Sigmoid colon (tissue), 4 donors: ENCODE results near the gene ANKRD10.

Experiments
- CTCF ChIP-seq, 4 experiments: fragments of 450-650 bp in 3 of 4; fragments of 200-600 bp in 1 of 4; IDR thresholded peaks; one replicate each; pipeline ENCODE4 v1.5.1; 2016 to 2019; ENCODE audit warnings: antibody characterized with exemption in 4 of 4, mild to moderate bottlenecking in 3 of 4, moderate library complexity in 2 of 4
- EP300 ChIP-seq, 4 donors: sonication (generic); formaldehyde crosslinking; IDR thresholded peaks; one replicate each; pipeline ENCODE4 v1.6.1; 2017; ENCODE audit warnings: antibody characterized with exemption in 4 of 4
- POLR2A ChIP-seq, 2 donors: fragments of 450-650 bp; IDR thresholded peaks; one replicate each; pipeline ENCODE4 v1.6.1; 2016; ENCODE audit warnings: antibody characterized with exemption in 2 of 2, mild to moderate bottlenecking in 2 of 2, moderate library complexity in 2 of 2
- POLR2AphosphoS5 ChIP-seq, 4 donors: sonication (generic); formaldehyde crosslinking; IDR thresholded peaks; one replicate each; pipeline ENCODE4 v1.6.1; 2017; ENCODE audit warnings: antibody characterized with exemption in 4 of 4

GRCh38 chr13:110922506-110922905, 7.6 kb upstream of the ANKRD10 start:
- TF ChIP-seq CTCF (IDR thresholded peaks at IDR 0.05) (no peak), EP300 (IDR thresholded peaks at IDR 0.05) (no peak), POLR2AphosphoS5 (IDR thresholded peaks at IDR 0.05) (no peak), POLR2A (IDR thresholded peaks at IDR 0.05) (no peak)
